Large intestine (tissue), 3 donors: Measurements from ENCODE around the gene SYT7. TPM values are rescaled to one million over a fixed set of nuclear protein-coding genes. Genes with fewer than 3 reads are reported as not detected.

ENCODE experiments used
- DNase-seq, 2 donors: peaks; one replicate each; pipeline versions ENCODE4 v3.0.0 to v3.0.0-alpha.2; 2013
- H3K27ac ChIP-seq: one replicate; pipeline ENCODE4 v1.5.1; 2013; ENCODE audit warnings: low read length
- H3K27me3 ChIP-seq: 2 replicates; pipeline ENCODE4 v1.6.1; 2013; ENCODE audit warnings: low read length; ENCODE audit not compliant: control insufficient read depth, insufficient read depth
- H3K36me3 ChIP-seq: 2 replicates; pipeline ENCODE4 v1.6.1; 2013; ENCODE audit warnings: low read length; ENCODE audit not compliant: control insufficient read depth, insufficient read depth
- H3K4me1 ChIP-seq: one replicate; pipeline ENCODE4 v1.6.1; 2013; ENCODE audit warnings: low read length; ENCODE audit not compliant: control insufficient read depth, insufficient read depth
- H3K4me3 ChIP-seq: one replicate; pipeline ENCODE4 v1.5.1; 2013; ENCODE audit warnings: low read length
- H3K9me3 ChIP-seq: one replicate; pipeline ENCODE4 v1.6.1; 2013; ENCODE audit warnings: mild to moderate bottlenecking, low read depth, low read length, moderate library complexity; ENCODE audit not compliant: control insufficient read depth
- WGBS: methylation state at CpG from one replicate; pipeline ENCODE4 v1.1.5; 2013; ENCODE audit warnings: low lambda C conversion rate; ENCODE audit not compliant: insufficient coverage; 5-methylcytosine and 5-hydroxymethylcytosine counted together
- polyA plus RNA-seq: library from polyadenylated mRNA; unstranded; fragments of 120-200 nt; gene quantifications from one replicate; pipeline ENCODE4 v1.2.1, GENCODE V29; 2013

Gene SYT7
- polyA plus RNA-seq, 1 donor: 12.1 TPM

DNA sequence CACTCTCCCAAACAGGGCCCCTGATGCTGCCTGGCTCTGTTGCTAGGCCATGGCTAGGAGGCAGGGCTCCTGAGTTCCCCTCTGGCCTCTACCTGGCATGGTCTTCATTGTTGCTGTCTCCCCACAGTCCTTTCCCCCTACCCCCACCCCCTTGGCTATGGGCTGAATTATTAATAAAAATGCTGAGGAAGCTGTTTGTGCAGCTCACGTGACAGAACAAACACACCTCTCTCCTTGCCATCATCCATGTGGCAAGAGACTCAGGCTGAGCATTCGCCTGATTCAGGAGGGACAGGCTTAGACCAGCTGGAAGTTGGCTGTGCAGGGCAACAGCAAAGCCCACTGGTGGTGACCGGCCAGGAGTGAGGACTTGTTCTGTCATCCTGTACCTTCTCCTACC, 4.2 kb upstream of the SYT7 start:
- peaks cover 47% of the 10 kb centered on the region for H3K27me3 ChIP-seq
- H3K9me3 ChIP-seq: no peaks in the 10 kb centered on the region
- no peak for DNase-seq
- no CpG with 5 or more reads among the region's 3 CpGs for WGBS
- H3K27ac ChIP-seq: no peak overlapping the region
- H3K36me3 ChIP-seq: no peaks in the 10 kb centered on the region
- H3K4me1 ChIP-seq: peaks cover 25% of the 10 kb centered on the region
- H3K4me3 ChIP-seq: no peak overlapping the region

- Histone ChIP-seq H3K27ac (no peak overlapping the region), H3K4me1 (peaks cover 9% of the 10 kb centered on the region), H3K27me3 (peaks cover 41% of the 10 kb centered on the region), H3K4me3 (no peak overlapping the region), H3K9me3 (no peaks in the 10 kb centered on the region), H3K36me3 (no peaks in the 10 kb centered on the region)
- WGBS: no CpG with 5 or more reads among the region's 2 CpGs
- no peak for DNase-seq
Measured at GRCh38 chr11:61581931-61582330, 1.1 kb upstream of the SYT7 start.

DNA sequence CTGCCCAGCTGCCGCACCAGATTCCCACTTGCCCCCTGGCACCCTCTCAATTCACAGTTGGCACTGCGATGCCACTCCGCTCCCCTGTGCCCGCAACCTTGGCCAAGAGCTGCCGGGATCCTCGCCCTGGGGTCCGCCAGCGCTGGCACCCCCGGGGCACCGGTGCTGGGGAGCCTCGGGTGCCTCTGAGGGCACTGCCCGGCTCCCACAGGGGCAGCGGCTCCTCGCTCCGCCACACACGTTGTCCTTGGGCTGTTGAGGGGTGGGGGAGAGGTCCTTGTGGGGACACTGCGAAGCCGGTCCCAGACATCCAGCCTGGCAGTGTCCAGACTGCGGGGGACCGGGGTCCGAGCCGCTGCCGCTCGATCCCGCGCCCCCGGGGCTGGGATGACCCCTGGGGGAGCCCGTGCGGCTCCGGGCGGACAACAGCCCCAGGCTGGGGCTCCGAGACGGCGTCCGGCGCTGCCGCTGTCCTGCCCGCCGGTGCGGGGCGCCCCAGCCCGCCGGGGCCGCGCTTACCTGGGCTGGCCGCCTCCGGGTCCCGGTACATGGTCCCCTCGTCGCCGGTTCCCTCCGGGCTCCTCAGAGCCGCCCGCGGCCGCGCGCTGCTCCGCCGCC, 496 bp downstream of the SYT7 start:
- Histone ChIP-seq H3K27me3 (peaks cover 35% of the 10 kb centered on the region), H3K36me3 (no peaks in the 10 kb centered on the region), H3K27ac (no peak overlapping the region), H3K4me1 (peaks cover 8% of the 10 kb centered on the region), H3K9me3 (no peaks in the 10 kb centered on the region), H3K4me3 (peak overlapping the region; percentile 23)
- no peak for DNase-seq
- no CpG with 5 or more reads among the region's 60 CpGs for WGBS

DNA sequence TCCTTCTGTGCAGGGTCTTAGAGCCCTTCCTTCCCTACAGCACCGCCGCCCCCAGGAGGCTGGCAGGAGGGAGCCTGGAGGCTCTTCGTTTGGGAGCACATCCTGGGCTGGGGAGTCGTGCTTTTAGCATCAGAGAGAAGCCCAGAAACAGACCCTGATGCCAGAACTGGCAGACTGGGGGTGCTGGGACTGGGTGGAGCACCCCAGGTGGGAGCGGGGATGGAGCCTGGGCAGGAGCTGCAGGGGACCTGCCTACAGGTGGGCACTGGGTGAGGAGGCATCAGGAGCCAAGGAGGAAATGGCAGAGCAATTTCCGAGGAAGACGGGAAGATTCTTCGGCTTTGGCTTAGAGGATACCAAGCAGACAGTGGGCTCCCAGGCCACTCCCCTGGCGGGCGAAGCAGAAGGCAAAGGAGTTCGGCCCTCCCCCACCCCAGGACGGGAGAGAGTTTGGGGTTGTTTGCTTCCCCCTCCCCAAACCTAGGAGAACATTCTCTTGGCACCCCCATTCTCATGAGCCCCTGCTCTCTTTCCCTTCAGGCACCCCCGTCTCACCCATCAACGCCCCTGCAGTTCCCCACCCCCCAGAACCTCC, 1.1 kb downstream of the SYT7 start:
- no peak for DNase-seq
- Histone ChIP-seq H3K4me3 (peak overlapping the region; percentile 23), H3K27ac (no peak overlapping the region), H3K36me3 (no peaks in the 10 kb centered on the region), H3K9me3 (no peaks in the 10 kb centered on the region), H3K27me3 (peaks cover 35% of the 10 kb centered on the region), H3K4me1 (peaks cover 8% of the 10 kb centered on the region)
- no CpG with 5 or more reads among the region's 14 CpGs for WGBS

- Histone ChIP-seq H3K4me3 (no peak overlapping the region), H3K27ac (no peak overlapping the region), H3K4me1 (peaks cover 8% of the 10 kb centered on the region), H3K27me3 (peaks cover 37% of the 10 kb centered on the region), H3K9me3 (no peaks in the 10 kb centered on the region), H3K36me3 (no peaks in the 10 kb centered on the region)
- no peak for DNase-seq
- WGBS: no CpG with 5 or more reads among the region's 15 CpGs
Measured at GRCh38 chr11:61578819-61579675, 1.8 kb downstream of the SYT7 start.

DNA sequence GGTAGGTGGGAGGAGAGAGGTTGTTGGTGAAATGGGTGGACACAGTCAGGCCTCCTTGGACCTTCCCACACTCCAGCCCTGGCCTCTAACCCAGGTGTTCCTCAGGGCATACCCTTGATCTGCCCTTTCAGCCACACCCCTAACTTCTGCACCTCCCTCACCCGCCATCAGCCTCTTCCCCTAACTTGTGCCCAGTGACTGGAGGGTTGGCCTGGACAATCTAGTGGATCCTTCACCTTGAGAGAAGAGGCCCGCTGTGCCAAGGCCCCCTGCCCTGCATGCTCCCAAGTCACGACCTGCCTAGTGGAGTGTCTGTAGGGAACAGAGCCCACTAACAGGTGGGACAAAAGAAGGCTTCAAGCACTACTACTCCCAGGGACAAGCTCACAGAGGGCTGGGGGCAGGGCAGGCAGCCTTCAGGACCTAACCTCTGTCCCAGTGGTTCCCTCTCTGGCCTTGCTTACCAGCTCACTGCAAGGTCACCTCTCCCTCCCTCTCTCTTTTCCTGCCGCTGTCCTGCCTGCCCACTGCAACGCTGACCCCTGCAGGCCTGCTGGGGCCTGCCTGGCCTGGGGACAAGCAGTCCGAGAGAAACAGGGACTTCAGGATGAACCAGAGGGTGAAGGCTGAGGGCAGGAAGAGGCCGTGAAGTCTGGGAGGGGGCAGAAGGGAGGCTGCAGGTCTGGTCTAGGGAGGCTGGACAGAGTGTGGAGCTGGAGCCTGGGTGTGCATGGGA, 3.3 kb downstream of the SYT7 start:
- 63% methylated on average over 1 of the region's 7 CpGs for WGBS
- Histone ChIP-seq H3K9me3 (no peaks in the 10 kb centered on the region), H3K4me3 (no peak overlapping the region), H3K27ac (no peak overlapping the region), H3K36me3 (no peaks in the 10 kb centered on the region), H3K4me1 (peaks cover 8% of the 10 kb centered on the region), H3K27me3 (peaks cover 35% of the 10 kb centered on the region)
- DNase-seq: no peak

DNA sequence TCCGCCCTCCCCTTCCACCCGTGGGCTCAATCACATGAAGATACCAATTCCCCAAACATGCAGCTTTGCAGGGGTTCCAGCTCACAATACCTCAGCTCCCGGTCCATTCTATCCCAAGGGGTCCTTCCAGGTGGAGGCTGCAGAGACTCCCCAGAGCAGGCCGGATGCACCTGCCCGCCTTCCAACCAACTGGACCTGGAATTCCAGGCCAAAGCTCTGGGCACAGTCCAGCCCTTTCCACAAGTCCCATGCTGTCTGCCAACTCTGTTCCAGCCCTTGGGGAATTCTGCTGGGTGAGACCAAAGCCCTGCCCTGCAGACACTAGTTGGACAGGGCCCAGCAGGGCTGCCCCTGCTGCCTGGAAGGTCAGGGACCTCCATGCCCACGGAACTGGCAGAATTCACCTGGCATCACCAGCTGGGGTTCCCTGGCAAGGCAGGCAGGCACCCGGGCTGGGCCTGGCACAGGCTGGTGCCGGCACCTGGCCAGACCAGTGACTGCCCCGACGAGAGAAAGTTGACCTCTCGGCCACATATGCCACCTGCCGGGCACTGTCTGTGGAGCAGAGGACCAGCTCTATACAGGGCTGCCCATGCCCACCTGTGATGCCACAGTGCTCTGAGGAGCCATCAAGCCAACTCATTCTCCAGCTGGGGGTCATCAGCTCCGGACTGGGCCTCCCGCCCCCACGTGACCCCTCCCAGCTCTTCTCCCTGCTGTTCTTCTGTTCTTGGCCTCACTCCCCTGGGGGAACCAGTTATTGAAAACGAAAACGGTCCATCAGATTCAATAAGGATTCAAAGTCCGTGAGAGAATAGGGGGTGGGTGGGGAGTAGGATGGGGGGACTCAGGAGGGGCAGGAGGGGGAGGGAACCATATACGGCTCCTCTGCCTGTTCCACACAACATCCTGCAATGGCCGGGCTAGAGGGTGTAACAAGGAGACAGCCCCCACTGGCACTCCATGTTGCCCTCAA, 4.7 kb downstream of the SYT7 start:
- DNase-seq: no peak
- Histone ChIP-seq H3K4me1 (peaks cover 2% of the 10 kb centered on the region), H3K27me3 (peaks cover 26% of the 10 kb centered on the region), H3K27ac (no peak overlapping the region), H3K4me3 (no peak overlapping the region), H3K36me3 (no peaks in the 10 kb centered on the region), H3K9me3 (no peaks in the 10 kb centered on the region)
- no CpG with 5 or more reads among the region's 20 CpGs for WGBS

- no peak for DNase-seq
- H3K36me3 ChIP-seq: no peaks in the 10 kb centered on the region
- no peaks in the 10 kb centered on the region for H3K9me3 ChIP-seq
- no peak overlapping the region for H3K4me3 ChIP-seq
- H3K4me1 ChIP-seq: no peaks in the 10 kb centered on the region
- H3K27me3 ChIP-seq: peaks cover 26% of the 10 kb centered on the region
- H3K27ac ChIP-seq: no peak overlapping the region
- WGBS: no CpG with 5 or more reads among the region's 14 CpGs
Measured at GRCh38 chr11:61574611-61575010, 6.3 kb downstream of the SYT7 start.

DNA sequence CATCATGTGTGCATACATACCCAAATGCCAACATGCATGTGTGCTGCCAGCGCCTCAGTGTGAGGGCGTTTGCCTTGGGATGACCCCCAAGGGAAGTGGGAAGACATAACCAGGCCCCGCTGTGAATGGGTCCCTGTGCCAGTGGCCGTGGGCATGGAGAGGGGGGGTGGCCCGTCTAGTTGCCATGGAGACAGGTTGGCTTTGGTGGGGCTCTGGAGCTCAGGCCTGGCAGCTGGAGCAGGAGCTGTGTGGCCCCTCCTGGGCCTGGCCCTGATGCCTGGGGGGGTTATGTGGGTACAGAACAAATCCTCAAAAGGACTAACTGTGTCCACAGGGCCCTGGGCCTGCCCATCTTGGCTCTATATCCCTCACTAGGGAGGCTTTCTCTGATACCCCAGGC, 8.0 kb downstream of the SYT7 start:
- WGBS: no CpG with 5 or more reads among the region's 5 CpGs
- DNase-seq: no peak
- no peak overlapping the region for H3K4me3 ChIP-seq
- H3K27me3 ChIP-seq: peaks cover 27% of the 10 kb centered on the region
- H3K36me3 ChIP-seq: no peaks in the 10 kb centered on the region
- H3K27ac ChIP-seq: no peak overlapping the region
- H3K9me3 ChIP-seq: no peaks in the 10 kb centered on the region
- H3K4me1 ChIP-seq: no peaks in the 10 kb centered on the region
